Skeletal muscle satellite cell (primary cell): ENCODE data around the gene QSER1.
"Not testable (repeated sequence)": the region's sequence is repeated elsewhere in the genome, so short reads cannot be mapped to it uniquely, and the experiment has no call there.

Source experiments
- H3K27me3 ChIP-seq: 2 replicates; pipeline ENCODE4 v1.7.0; 2013; ENCODE audit warnings: low read length; ENCODE audit not compliant: control insufficient read depth, insufficient read depth
- H3K36me3 ChIP-seq: 2 replicates; pipeline ENCODE4 v1.7.0; 2013; ENCODE audit warnings: mild to moderate bottlenecking, control low read depth, low read length; ENCODE audit not compliant: insufficient read depth
- H3K4me1 ChIP-seq: 2 replicates; pipeline ENCODE4 v1.7.0; 2013; ENCODE audit warnings: low read length; ENCODE audit not compliant: control insufficient read depth, insufficient read depth
- H3K4me2 ChIP-seq: 2 replicates; pipeline ENCODE4 v1.7.0; 2013; ENCODE audit warnings: mild to moderate bottlenecking, low read length
- H3K4me3 ChIP-seq: 2 replicates; pipeline ENCODE4 v1.7.0; 2013; ENCODE audit warnings: low read length
- H3K9ac ChIP-seq: 2 replicates; pipeline ENCODE4 v1.7.0; 2013; ENCODE audit warnings: mild to moderate bottlenecking, low read depth, low read length, moderate library complexity
- H3K9me3 ChIP-seq: replicated peaks from 2 replicates; pipeline ENCODE4 v1.7.0; 2013; ENCODE audit warnings: mild to moderate bottlenecking, control low read depth, low read length

Gene QSER1

GRCh38 chr11:32874132-32874531, 18.5 kb upstream of the QSER1 start:
- H3K4me2 ChIP-seq: no peak overlapping the region
- H3K9ac ChIP-seq: no peak overlapping the region
- peaks cover 2% of the 10 kb centered on the region for H3K9me3 ChIP-seq
- H3K4me1 ChIP-seq: no peaks in the 10 kb centered on the region
- peaks cover 23% of the 10 kb centered on the region for H3K27me3 ChIP-seq
- H3K36me3 ChIP-seq: no peaks in the 10 kb centered on the region
- no peak overlapping the region for H3K4me3 ChIP-seq

GRCh38 chr11:32881286-32881685, 11.3 kb upstream of the QSER1 start:
- no peak overlapping the region for H3K4me3 ChIP-seq
- no peaks in the 10 kb centered on the region for H3K4me1 ChIP-seq
- peaks cover 5% of the 10 kb centered on the region for H3K27me3 ChIP-seq
- H3K9me3 ChIP-seq: no peaks in the 10 kb centered on the region
- no peak overlapping the region for H3K9ac ChIP-seq
- no peak overlapping the region for H3K4me2 ChIP-seq
- H3K36me3 ChIP-seq: no peaks in the 10 kb centered on the region

- H3K4me3 ChIP-seq: no peak overlapping the region
- no peaks in the 10 kb centered on the region for H3K4me1 ChIP-seq
- H3K9ac ChIP-seq: no peak overlapping the region
- H3K9me3 ChIP-seq: no peaks in the 10 kb centered on the region
- no peak overlapping the region for H3K4me2 ChIP-seq
- no peaks in the 10 kb centered on the region for H3K36me3 ChIP-seq
- H3K27me3 ChIP-seq: peaks cover 3% of the 10 kb centered on the region
These were observed 9.2 kb upstream of the QSER1 start for GRCh38 chr11:32883421-32883820.

GRCh38 chr11:32884023-32884422, 8.6 kb upstream of the QSER1 start:
- Histone ChIP-seq H3K36me3 (no peaks in the 10 kb centered on the region), H3K9ac (no peak overlapping the region), H3K4me2 (no peak overlapping the region), H3K27me3 (peaks cover 2% of the 10 kb centered on the region), H3K4me1 (no peaks in the 10 kb centered on the region), H3K4me3 (no peak overlapping the region), H3K9me3 (no peaks in the 10 kb centered on the region)

GRCh38 chr11:32884770-32885384, 7.7 kb upstream of the QSER1 start:
- Histone ChIP-seq H3K36me3 (no peaks in the 10 kb centered on the region), H3K4me2 (no peak overlapping the region), H3K9me3 (no peaks in the 10 kb centered on the region), H3K9ac (no peak overlapping the region), H3K27me3 (no peaks in the 10 kb centered on the region), H3K4me1 (no peaks in the 10 kb centered on the region), H3K4me3 (no peak overlapping the region)

GRCh38 chr11:32885556-32885955, 7.1 kb upstream of the QSER1 start:
- no peak overlapping the region for H3K4me2 ChIP-seq
- no peak overlapping the region for H3K9ac ChIP-seq
- H3K36me3 ChIP-seq: no peaks in the 10 kb centered on the region
- no peaks in the 10 kb centered on the region for H3K9me3 ChIP-seq
- no peaks in the 10 kb centered on the region for H3K4me1 ChIP-seq
- H3K27me3 ChIP-seq: no peaks in the 10 kb centered on the region
- H3K4me3 ChIP-seq: no peak overlapping the region

GRCh38 chr11:32886180-32886579, 6.4 kb upstream of the QSER1 start:
- H3K9ac ChIP-seq: no peak overlapping the region
- H3K27me3 ChIP-seq: no peaks in the 10 kb centered on the region
- H3K4me2 ChIP-seq: no peak overlapping the region
- no peaks in the 10 kb centered on the region for H3K4me1 ChIP-seq
- H3K9me3 ChIP-seq: no peaks in the 10 kb centered on the region
- no peaks in the 10 kb centered on the region for H3K36me3 ChIP-seq
- H3K4me3 ChIP-seq: no peak overlapping the region

GRCh38 chr11:32887707-32888383, 4.8 kb upstream of the QSER1 start:
- not testable (repeated sequence) for H3K9me3 ChIP-seq, H3K4me2 ChIP-seq, H3K27me3 ChIP-seq, H3K4me1 ChIP-seq, H3K36me3 ChIP-seq, H3K4me3 ChIP-seq, H3K9ac ChIP-seq

- H3K36me3 ChIP-seq, H3K9me3 ChIP-seq, H3K4me3 ChIP-seq, H3K4me1 ChIP-seq, H3K4me2 ChIP-seq, H3K9ac ChIP-seq, H3K27me3 ChIP-seq: not testable (repeated sequence)
These were observed 4.3 kb upstream of the QSER1 start for GRCh38 chr11:32888384-32888710.

GRCh38 chr11:32888805-32889204, 3.8 kb upstream of the QSER1 start:
- Histone ChIP-seq H3K4me3 (no peak overlapping the region), H3K27me3 (no peaks in the 10 kb centered on the region), H3K4me1 (peaks cover 4% of the 10 kb centered on the region), H3K36me3 (no peaks in the 10 kb centered on the region), H3K4me2 (no peak overlapping the region), H3K9ac (no peak overlapping the region), H3K9me3 (no peaks in the 10 kb centered on the region)

GRCh38 chr11:32890843-32891656, 1.6 kb upstream of the QSER1 start:
- Histone ChIP-seq H3K27me3 (no peaks in the 10 kb centered on the region), H3K4me1 (peaks cover 4% of the 10 kb centered on the region), H3K4me3 (no peak overlapping the region), H3K9ac (no peak overlapping the region), H3K36me3 (no peaks in the 10 kb centered on the region), H3K9me3 (no peaks in the 10 kb centered on the region), H3K4me2 (peak overlapping the region; percentile 86)
